IMR-90 (cell line): ENCODE data around the gene ACER1. TPM values are rescaled to one million over a fixed set of nuclear protein-coding genes. Genes with fewer than 3 reads are reported as not detected.

Experiments used
- ATAC-seq: fragments of 200-7000 bp; cut with Tn5 transposase; 2 replicates; pipeline ENCODE4 v1.9.1; 2020; ENCODE audit warnings: low read depth, mild to moderate bottlenecking, moderate library complexity
- BruUV-seq: library from RNA; stranded (reverse); fragments of 400-500 nt; replicated peaks from 2 replicates; lab custom pipeline; 2021; lab: Mats Ljungman, UMichigan
- CTCF ChIA-PET: fragments of 300-600 bp; formaldehyde crosslinking; extraction: SDS; loops from one replicate; lab custom pipeline; 2021; ENCODE audit warnings: antibody characterized with exemption; lab: Yijun Ruan, JAX
- POLR2A ChIA-PET: fragments of 300-600 bp; sonication (Branson Sonifier 250); formaldehyde crosslinking; loops from one replicate; lab custom pipeline; 2022; ENCODE audit warnings: antibody characterized with exemption; ENCODE audit not compliant: unreplicated experiment; lab: Charles Lee
- DNase-seq: peaks from one replicate; pipeline ENCODE4 v3.0.0; 2013
- H2AFZ ChIP-seq: replicated peaks from 2 replicates; pipeline ENCODE3; 2013; ENCODE audit warnings: low read length, mild to moderate bottlenecking; ENCODE audit not compliant: poor library complexity
- H2AK5ac ChIP-seq: 2 replicates; pipeline ENCODE4 v1.6.1; 2013; ENCODE audit warnings: low read depth, low read length, inconsistent platforms
- H2AK9ac ChIP-seq: replicated peaks from 2 replicates; pipeline ENCODE3; 2013; ENCODE audit warnings: mild to moderate bottlenecking, low read depth, low read length, moderate library complexity; ENCODE audit not compliant: poor library complexity
- H2BK120ac ChIP-seq: 2 replicates; pipeline ENCODE4 v1.6.1; 2013; ENCODE audit warnings: low read depth, low read length, inconsistent platforms
- H2BK15ac ChIP-seq: 3 replicates; pipeline ENCODE4 v1.6.1; 2013; ENCODE audit warnings: low read depth, low read length, inconsistent platforms
- H2BK20ac ChIP-seq: 2 replicates; pipeline ENCODE4 v1.6.1; 2013; ENCODE audit warnings: low read depth, mild to moderate bottlenecking, inconsistent platforms, low read length, moderate library complexity
- H2BK5ac ChIP-seq: 2 replicates; pipeline ENCODE4 v1.6.1; 2013; ENCODE audit warnings: mild to moderate bottlenecking, low read depth, low read length, inconsistent platforms; ENCODE audit not compliant: poor library complexity, severe bottlenecking
- H3K14ac ChIP-seq: replicated peaks from 2 replicates; pipeline ENCODE4 v1.6.1; 2013; ENCODE audit warnings: low read depth, low read length, inconsistent platforms
- H3K18ac ChIP-seq: 2 replicates; pipeline ENCODE4 v1.6.1; 2013; ENCODE audit warnings: low read depth, low read length, control low read depth
- H3K23ac ChIP-seq: 2 replicates; pipeline ENCODE4 v1.6.1; 2013; ENCODE audit warnings: low read depth, low read length, inconsistent platforms
- H3K27ac ChIP-seq: 2 replicates; pipeline ENCODE4 v1.5.1; 2013; ENCODE audit warnings: mild to moderate bottlenecking, control low read depth, low read length; ENCODE audit not compliant: insufficient read depth
- H3K27me3 ChIP-seq: 2 replicates; pipeline ENCODE4 v1.6.1; 2013; ENCODE audit warnings: low read length; ENCODE audit not compliant: control insufficient read depth, insufficient read depth
- H3K36me3 ChIP-seq: 2 replicates; pipeline ENCODE4 v1.6.1; 2013; ENCODE audit warnings: low read length, mixed read lengths; ENCODE audit not compliant: control insufficient read depth, insufficient read depth
- H3K4ac ChIP-seq: 2 replicates; pipeline ENCODE4 v1.6.1; 2013; ENCODE audit warnings: low read depth, low read length, inconsistent platforms
- H3K4me1 ChIP-seq: 2 replicates; pipeline ENCODE4 v1.6.1; 2013; ENCODE audit warnings: low read length, mixed read lengths; ENCODE audit not compliant: control insufficient read depth, insufficient read depth
- H3K4me2 ChIP-seq: 2 replicates; pipeline ENCODE4 v1.6.1; 2013; ENCODE audit warnings: low read depth, mild to moderate bottlenecking, control low read depth, low read length, moderate library complexity
- H3K4me3 ChIP-seq: 2 replicates; pipeline ENCODE4 v1.5.1; 2013; ENCODE audit warnings: low read depth, mild to moderate bottlenecking, control low read depth, low read length, moderate library complexity; ENCODE audit not compliant: insufficient read depth
- H3K56ac ChIP-seq: 2 replicates; pipeline ENCODE4 v1.6.1; 2013; ENCODE audit warnings: low read length, inconsistent platforms; ENCODE audit not compliant: insufficient read depth; ENCODE audit errors: extremely low read depth
- H3K79me1 ChIP-seq, 2 experiments: 2 replicates each; pipeline ENCODE4 v1.6.1; 2013; ENCODE audit warnings: low read length in 2 of 2, inconsistent platforms in 1 of 2, low read depth in 1 of 2
- H3K9ac ChIP-seq: 2 replicates; pipeline ENCODE4 v1.6.1; 2013; ENCODE audit warnings: low read depth, low read length, control low read depth
- H3K9me1 ChIP-seq: 2 replicates; pipeline ENCODE4 v1.6.1; 2013; ENCODE audit warnings: low read length, inconsistent platforms; ENCODE audit not compliant: insufficient read depth
- H3K9me3 ChIP-seq: 2 replicates; pipeline ENCODE4 v1.6.1; 2013; ENCODE audit warnings: low read length; ENCODE audit not compliant: control insufficient read depth, insufficient read depth
- H4K20me1 ChIP-seq: 2 replicates; pipeline ENCODE4 v1.6.1; 2013; ENCODE audit warnings: low read length, inconsistent platforms; ENCODE audit not compliant: insufficient read depth
- H4K5ac ChIP-seq: 2 replicates; pipeline ENCODE4 v1.6.1; 2013; ENCODE audit warnings: mild to moderate bottlenecking, low read depth, low read length, control low read depth
- H4K8ac ChIP-seq, 2 experiments: 2 replicates each; pipeline ENCODE4 v1.6.1; 2013; ENCODE audit warnings: low read depth in 2 of 2, low read length in 2 of 2, control low read depth in 1 of 2, inconsistent platforms in 1 of 2
- H4K91ac ChIP-seq: 2 replicates; pipeline ENCODE4 v1.6.1; 2013; ENCODE audit warnings: low read depth, low read length, inconsistent platforms; ENCODE audit not compliant: insufficient read depth
- BHLHE40 ChIP-seq: fragments of 150-350 bp; IDR thresholded peaks from 2 replicates; pipeline ENCODE4 v1.6.1; 2016; ENCODE audit warnings: mild to moderate bottlenecking, low read depth, low read length
- CEBPB ChIP-seq: IDR thresholded peaks from 2 replicates; pipeline ENCODE4 v1.6.1; 2012; ENCODE audit warnings: low read depth, low read length, improper control_type of control experiment
- CHD1 ChIP-seq: IDR thresholded peaks from 2 replicates; pipeline ENCODE4 v1.6.1; 2012; ENCODE audit warnings: low read depth, low read length, improper control_type of control experiment
- FOS ChIP-seq: fragments of 150-350 bp; IDR thresholded peaks from 2 replicates; pipeline ENCODE4 v1.6.1; 2016; ENCODE audit warnings: low read depth, low read length
- MAFK ChIP-seq: IDR thresholded peaks from 2 replicates; pipeline ENCODE4 v1.6.1; 2012; ENCODE audit warnings: low read depth, low read length, improper control_type of control experiment
- MAZ ChIP-seq: IDR thresholded peaks from 2 replicates; pipeline ENCODE4 v1.6.1; 2012; ENCODE audit warnings: low read depth, mild to moderate bottlenecking, low read length, improper control_type of control experiment, moderate library complexity, borderline replicate concordance
- MXI1 ChIP-seq: IDR thresholded peaks from 2 replicates; pipeline ENCODE4 v1.6.1; 2012; ENCODE audit warnings: low read depth, mild to moderate bottlenecking, low read length, moderate library complexity, borderline replicate concordance
- NFE2L2 ChIP-seq: fragments of 150-350 bp; IDR thresholded peaks from 2 replicates; pipeline ENCODE4 v1.6.1; 2016; ENCODE audit warnings: low read depth, mild to moderate bottlenecking, low read length
- RAD21 ChIP-seq: IDR thresholded peaks from 2 replicates; pipeline ENCODE4 v1.6.1; 2012; ENCODE audit warnings: low read length, improper control_type of control experiment
- RCOR1 ChIP-seq: IDR thresholded peaks from 2 replicates; pipeline ENCODE4 v1.6.1; 2012; ENCODE audit warnings: mild to moderate bottlenecking, low read length, improper control_type of control experiment; ENCODE audit not compliant: insufficient replicate concordance
- RFX5 ChIP-seq: IDR thresholded peaks from 2 replicates; pipeline ENCODE4 v1.8.0; 2012; ENCODE audit warnings: low read depth, mild to moderate bottlenecking, low read length, moderate library complexity
- SMC3 ChIP-seq: fragments of 150-350 bp; IDR thresholded peaks from 2 replicates; pipeline ENCODE4 v1.6.1; 2016; ENCODE audit warnings: low read depth, mild to moderate bottlenecking, antibody characterized with exemption, low read length, moderate library complexity
- WGBS, 2 experiments: methylation state at CpG; one replicate each; pipeline versions ENCODE4 v1.1.5 to v1.1.7; 2013; ENCODE audit warnings: missing lambda C conversion rate in 2 of 2; ENCODE audit not compliant: insufficient read length in 1 of 2; ENCODE audit errors: extremely low coverage in 2 of 2; 5-methylcytosine and 5-hydroxymethylcytosine counted together
- dilution Hi-C: fragments of 300-500 bp; cut with HindIII; formaldehyde crosslinking; loops from one replicate; pipeline ENCODE4 v1.14.3; 2018; ENCODE audit warnings: low sequenced_read_pairs; ENCODE audit not compliant: unreplicated experiment
- in situ Hi-C: fragments of 300-500 bp; cut with MboI; formaldehyde crosslinking; loops from 3 replicates; pipeline ENCODE4 v1.14.3; 2019; ENCODE audit warnings: low sequenced_read_pairs, inconsistent platforms, mixed read lengths
- intact Hi-C: fragments of 100-400 bp; cut with micrococcal nuclease; formaldehyde crosslinking; loops from 2 replicates; pipeline ENCODE4 v1.10.0; 2022
- polyA plus RNA-seq, 3 experiments: library from polyadenylated mRNA; depleted of rRNA; stranded (reverse); fragments of >200 nt; gene quantifications; 2 replicates each; pipeline ENCODE4 v1.2.3, GENCODE V29; 2012; ENCODE audit warnings: low replicate concordance in 1 of 3
- total RNA-seq: library from RNA; depleted of rRNA; stranded (reverse); fragments of >200 nt; gene quantifications from 2 replicates; pipeline ENCODE4 v1.2.3, GENCODE V29; 2012
- TF ChIP-seq, protein P1 (sequence below): conservative IDR thresholded peaks from 2 replicates; pipeline ENCODE4 v1.5.1; 2012; ENCODE audit warnings: mild to moderate bottlenecking, low read depth, low read length, improper control_type of control experiment
- TF ChIP-seq, protein P2 (sequence below): fragments of 150-350 bp; IDR thresholded peaks from 2 replicates; pipeline ENCODE4 v1.6.1; 2017; ENCODE audit warnings: mild to moderate bottlenecking, antibody characterized with exemption, low read length, low read depth

ACER1 gene
- total and polyA plus RNA-seq, 2 of the 4 experiments (the other 2 are of a cell fraction) = not detected

DNA sequence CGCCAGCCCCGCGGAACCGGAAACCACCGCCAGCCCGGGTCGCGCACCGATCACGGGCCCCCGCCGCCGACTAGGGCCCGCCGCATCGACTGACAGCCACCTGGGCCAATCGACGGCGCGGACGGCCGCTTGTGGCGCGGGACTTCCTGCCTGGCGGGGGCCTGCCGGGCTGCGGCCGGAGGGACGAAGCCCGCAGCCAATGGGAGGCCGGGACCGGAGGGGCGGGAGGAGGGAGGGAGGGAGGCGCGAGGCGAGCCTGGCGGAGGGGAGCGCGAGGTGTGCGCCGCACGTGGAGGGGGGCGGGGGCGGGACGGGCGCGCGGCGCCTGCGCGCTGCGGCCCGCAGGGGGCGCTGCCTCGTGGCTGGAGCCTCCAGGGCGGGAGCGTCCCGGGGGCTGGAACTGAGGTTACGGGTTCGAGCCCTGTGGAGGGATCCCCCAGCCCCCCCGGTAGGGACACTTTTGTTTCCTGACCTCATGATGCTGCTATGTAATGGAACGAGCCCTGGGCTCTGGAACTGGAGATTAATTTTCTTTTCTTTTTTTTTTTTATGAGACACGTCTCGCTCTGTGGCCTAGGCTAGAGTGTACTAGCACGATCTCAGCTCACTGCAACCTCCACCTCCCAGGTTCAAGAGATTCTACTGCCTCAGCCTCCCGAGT lies 53.4 kb downstream of the ACER1 start, which contains the start of gene MLLT1:
TSS of gene MLLT1 (minus strand) at position 45 of the 661 bp plus-strand sequence. CDS start 191 bp downstream, outside the sequence.
- peak within 1 kb of the TSS; percentile 9 for H2AK5ac ChIP-seq
- peak within 1 kb of the TSS; percentile 62 for H3K27ac ChIP-seq
- no TSS peak for BruUV-seq
- H3K23ac ChIP-seq = peak within 1 kb of the TSS; percentile 90
- H3K56ac ChIP-seq = peak within 1 kb of the TSS; percentile 43
- peaks cover 27% of the 10 kb centered on the region for H3K9me1 ChIP-seq
- H2BK15ac ChIP-seq = no peak within 1 kb of the TSS
- peaks cover 25% of the 10 kb centered on the region for H3K4me1 ChIP-seq
- H4K8ac ChIP-seq = peak within 1 kb of the TSS in 1 of 2 experiments; percentile 57; a peak in 3 of 4 replicates
- H4K5ac ChIP-seq = peak within 1 kb of the TSS; percentile 22; the same call in 1 of the 2 replicates
- dilution Hi-C loops = no loop called here
- H2BK5ac ChIP-seq = peak within 1 kb of the TSS; percentile 35
- H3K79me1 ChIP-seq = peaks cover 18 to 43% of the 10 kb centered on the region in 2 experiments
- no peak within 1 kb of the TSS for H3K18ac ChIP-seq
- peak within 1 kb of the TSS; percentile 32 for H4K91ac ChIP-seq
- in situ Hi-C loops = loop anchor here (10.0 kb wide), 1 partner anchor 55 kb away; no protein-coding TSS in a partner anchor
- H3K4me3 ChIP-seq = peak within 1 kb of the TSS; percentile 76
- H3K9me3 ChIP-seq = no peaks in the 10 kb centered on the region
- H3K9ac ChIP-seq = peak within 1 kb of the TSS; percentile 88
- peak within 1 kb of the TSS; percentile 27; the same call in 1 of the 2 replicates for H2BK120ac ChIP-seq
- H3K27me3 ChIP-seq = no peaks in the 10 kb centered on the region
- peaks cover 3% of the 10 kb centered on the region; the same call in 1 of the 2 replicates for H3K36me3 ChIP-seq
- ChIA-PET POLR2A (no interaction called here), CTCF (no interaction called here)
- peak within 1 kb of the TSS; percentile 88 for H3K14ac ChIP-seq
- peak; percentile 98 for ATAC-seq
- H2AK9ac ChIP-seq = peak within 1 kb of the TSS; percentile 75
- H3K4me2 ChIP-seq = peak within 1 kb of the TSS; percentile 84
- intact Hi-C loops = loop anchor here (5.0 kb wide), 1 partner anchor 63 kb away; no protein-coding TSS in a partner anchor
- H4K20me1 ChIP-seq = peaks cover 37% of the 10 kb centered on the region
- DNase-seq = peak; percentile 96
- no peak within 1 kb of the TSS for H2BK20ac ChIP-seq
- H2AFZ ChIP-seq = peak within 1 kb of the TSS; percentile 85
- WGBS, 2 experiments = 0% methylated on average over 1 of the region's 66 CpGs; no CpG with 5 or more reads in 1 of the 2 experiments
- H3K4ac ChIP-seq = peak within 1 kb of the TSS; percentile 52
- no peak for TF ChIP-seq MAFK
- peak; percentile 57 for TF ChIP-seq RAD21
- peak; percentile 49; the same call in 1 of the 2 replicates for TF ChIP-seq FOS
- peak; percentile 76 for TF ChIP-seq RCOR1
- no peak for TF ChIP-seq CHD1
- peak; percentile 99 for TF ChIP-seq MAZ
- peak; percentile 42; the same call in 1 of the 2 replicates for TF ChIP-seq SMC3
- peak; percentile 93 for TF ChIP-seq MXI1
- TF ChIP-seq NFE2L2 = no peak
- TF ChIP-seq, protein P1, sequence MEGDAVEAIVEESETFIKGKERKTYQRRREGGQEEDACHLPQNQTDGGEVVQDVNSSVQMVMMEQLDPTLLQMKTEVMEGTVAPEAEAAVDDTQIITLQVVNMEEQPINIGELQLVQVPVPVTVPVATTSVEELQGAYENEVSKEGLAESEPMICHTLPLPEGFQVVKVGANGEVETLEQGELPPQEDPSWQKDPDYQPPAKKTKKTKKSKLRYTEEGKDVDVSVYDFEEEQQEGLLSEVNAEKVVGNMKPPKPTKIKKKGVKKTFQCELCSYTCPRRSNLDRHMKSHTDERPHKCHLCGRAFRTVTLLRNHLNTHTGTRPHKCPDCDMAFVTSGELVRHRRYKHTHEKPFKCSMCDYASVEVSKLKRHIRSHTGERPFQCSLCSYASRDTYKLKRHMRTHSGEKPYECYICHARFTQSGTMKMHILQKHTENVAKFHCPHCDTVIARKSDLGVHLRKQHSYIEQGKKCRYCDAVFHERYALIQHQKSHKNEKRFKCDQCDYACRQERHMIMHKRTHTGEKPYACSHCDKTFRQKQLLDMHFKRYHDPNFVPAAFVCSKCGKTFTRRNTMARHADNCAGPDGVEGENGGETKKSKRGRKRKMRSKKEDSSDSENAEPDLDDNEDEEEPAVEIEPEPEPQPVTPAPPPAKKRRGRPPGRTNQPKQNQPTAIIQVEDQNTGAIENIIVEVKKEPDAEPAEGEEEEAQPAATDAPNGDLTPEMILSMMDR = peak; percentile 73
- TF ChIP-seq CEBPB = no peak
- peak; percentile 99 for TF ChIP-seq BHLHE40
- TF ChIP-seq, protein P2, sequence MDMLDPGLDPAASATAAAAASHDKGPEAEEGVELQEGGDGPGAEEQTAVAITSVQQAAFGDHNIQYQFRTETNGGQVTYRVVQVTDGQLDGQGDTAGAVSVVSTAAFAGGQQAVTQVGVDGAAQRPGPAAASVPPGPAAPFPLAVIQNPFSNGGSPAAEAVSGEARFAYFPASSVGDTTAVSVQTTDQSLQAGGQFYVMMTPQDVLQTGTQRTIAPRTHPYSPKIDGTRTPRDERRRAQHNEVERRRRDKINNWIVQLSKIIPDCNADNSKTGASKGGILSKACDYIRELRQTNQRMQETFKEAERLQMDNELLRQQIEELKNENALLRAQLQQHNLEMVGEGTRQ = peak; percentile 78
- TF ChIP-seq RFX5 = no peak
